Retinal pigment epithelial cell (primary cell): ENCODE measurements around the gene DNAJC22.
"Not testable (repeated sequence)": the region's sequence is repeated elsewhere in the genome, so short reads cannot be mapped to it uniquely, and the experiment has no call there.

Experiments used
- DNase-seq: peaks from one replicate; pipeline ENCODE4 v3.0.0-alpha.2; 2010; ENCODE audit warnings: low read depth
- H3K4me3 ChIP-seq: 2 replicates; pipeline ENCODE4 v1.5.1; 2011; ENCODE audit warnings: mild to moderate bottlenecking, low read length, control low read depth, moderate library complexity
- CTCF ChIP-seq: conservative IDR thresholded peaks from 2 replicates; pipeline ENCODE4 v1.5.1; 2011; ENCODE audit warnings: low read depth, low read length, control low read depth, inconsistent platforms

Gene DNAJC22

GRCh38 chr12:49332891-49333371, 13.8 kb upstream of the DNAJC22 start:
- DNase-seq, result no peak
- peak overlapping the region; percentile 4 for H3K4me3 ChIP-seq
- no peak for TF ChIP-seq CTCF

GRCh38 chr12:49333778-49334177, 12.9 kb upstream of the DNAJC22 start:
- H3K4me3 ChIP-seq, DNase-seq: not testable (repeated sequence)

- TF ChIP-seq CTCF, result no peak
- H3K4me3 ChIP-seq, result no peak overlapping the region
- DNase-seq, result no peak
These were observed 12.5 kb upstream of the DNAJC22 start for GRCh38 chr12:49334226-49334625.

- no peak for TF ChIP-seq CTCF
- DNase-seq, result no peak
- no peak overlapping the region for H3K4me3 ChIP-seq
These were observed 12.0 kb upstream of the DNAJC22 start for GRCh38 chr12:49334681-49335080.

- DNase-seq, result no peak
These were observed 11.4 kb upstream of the DNAJC22 start for GRCh38 chr12:49335118-49335954.

GRCh38 chr12:49335955-49336644, 10.6 kb upstream of the DNAJC22 start:
- DNase-seq, result no peak
- no peak for TF ChIP-seq CTCF
- H3K4me3 ChIP-seq, result no peak overlapping the region

More at GRCh38 chr12:49335118-49335954, 11.4 kb upstream of the DNAJC22 start:
- H3K4me3 ChIP-seq, result no peak overlapping the region
- no peak for TF ChIP-seq CTCF

GRCh38 chr12:49336645-49337584, 9.8 kb upstream of the DNAJC22 start, which contains the start of gene C1QL4:
C1QL4 (minus strand) TSS chr12:49337188; CDS start chr12:49336477, 711 bp downstream.
- DNase-seq, result no peak
- peak within 1 kb of the TSS; percentile 31 for H3K4me3 ChIP-seq
- TF ChIP-seq CTCF, result peak; percentile 85
